HG03159 (cell line): ENCODE measurements around the gene RNU2-1.
A peak's percentile ranks its signal among the peaks of the same experiment; 100 is the strongest.
"Not testable (repeated sequence)": the region's sequence is repeated elsewhere in the genome, so short reads cannot be mapped to it uniquely, and the experiment has no call there.

Experiments
- ATAC-seq: cut with Tn5 transposase; IDR thresholded peaks from one replicate; pipeline ENCODE4 v1.9.1; 2021; ENCODE audit warnings: mild to moderate bottlenecking, moderate library complexity; ENCODE audit not compliant: unreplicated experiment

Gene RNU2-1

GRCh38 chr17:43216762-43217613 is 16.8 kb downstream of the RNU2-1 start:
- no peak for ATAC-seq

GRCh38 chr17:43216369-43216761 is 17.4 kb downstream of the RNU2-1 start:
- ATAC-seq = no peak

GRCh38 chr17:43215341-43215740 is 18.4 kb downstream of the RNU2-1 start:
- ATAC-seq = no peak

- no peak for ATAC-seq
Measured at GRCh38 chr17:43213545-43213944, 20.2 kb downstream of the RNU2-1 start.

- ATAC-seq = no peak
Measured at GRCh38 chr17:43212641-43213490, 20.9 kb downstream of the RNU2-1 start.

GRCh38 chr17:43211480-43212402 is 22.0 kb downstream of the RNU2-1 start, which contains the start of gene TMEM106A:
Gene TMEM106A, plus strand, starts transcription at chr17:43211875. Its CDS starts 1,167 bp downstream, at chr17:43213042.
- peak; percentile 70 for ATAC-seq

GRCh38 chr17:43211123-43211479 is 22.7 kb downstream of the RNU2-1 start:
- ATAC-seq = no peak

- no peak for ATAC-seq
Measured at GRCh38 chr17:43210576-43210975, 23.2 kb downstream of the RNU2-1 start.

- not testable (repeated sequence) for ATAC-seq
Measured at GRCh38 chr17:43203013-43203412, 30.8 kb downstream of the RNU2-1 start.

- ATAC-seq = no peak
Measured at GRCh38 chr17:43200127-43200526, 33.6 kb downstream of the RNU2-1 start.

- ATAC-seq = no peak
Measured at GRCh38 chr17:43199633-43200032, 34.1 kb downstream of the RNU2-1 start.

GRCh38 chr17:43193251-43193650 is 40.5 kb downstream of the RNU2-1 start:
- ATAC-seq = no peak

GRCh38 chr17:43186656-43187055 is 47.1 kb downstream of the RNU2-1 start:
- not testable (repeated sequence) for ATAC-seq

- ATAC-seq = no peak
Measured at GRCh38 chr17:43183921-43184320, 49.9 kb downstream of the RNU2-1 start.
